Lung (tissue), 12 donors: ENCODE data around the gene PRR7. TPM values are rescaled to one million over a fixed set of nuclear protein-coding genes. Genes with fewer than 3 reads are reported as not detected.
A peak's percentile ranks its signal among the peaks of the same experiment; 100 is the strongest.

Source experiments
- ATAC-seq: fragments of 200-7000 bp; cut with Tn5 transposase; one replicate; pipeline ENCODE4 v1.9.1; 2020; ENCODE audit warnings: moderate number of reproducible peaks; ENCODE audit not compliant: insufficient read depth, low FRiP score
- DNase-seq, 3 donors: peaks; one replicate each; pipeline ENCODE4 v3.0.0-alpha.2; 2013 to 2017
- H3K27ac ChIP-seq, 2 donors: one replicate each; pipeline ENCODE4 v1.5.1; 2013; ENCODE audit warnings: mild to moderate bottlenecking in 2 of 2, moderate library complexity in 2 of 2, control low read depth in 1 of 2, inconsistent platforms in 1 of 2, low read depth in 1 of 2, low read length in 1 of 2
- H3K27me3 ChIP-seq, 3 donors: one replicate each; pipeline ENCODE4 v1.5.1; 2013; ENCODE audit warnings: low read length in 2 of 3; ENCODE audit not compliant: control insufficient read depth in 3 of 3, insufficient read depth in 3 of 3
- H3K36me3 ChIP-seq, 4 donors: one replicate each; pipeline ENCODE4 v1.5.1; 2013; ENCODE audit warnings: low read length in 4 of 4, mild to moderate bottlenecking in 1 of 4, moderate library complexity in 1 of 4; ENCODE audit not compliant: control insufficient read depth in 4 of 4, insufficient read depth in 4 of 4
- H3K4me1 ChIP-seq, 5 donors: one replicate each; pipeline ENCODE4 v1.5.1; 2013; ENCODE audit warnings: low read length in 5 of 5, mild to moderate bottlenecking in 2 of 5, moderate library complexity in 1 of 5; ENCODE audit not compliant: control insufficient read depth in 5 of 5, insufficient read depth in 5 of 5
- H3K4me3 ChIP-seq: one replicate; pipeline ENCODE4 v1.5.1; 2013; ENCODE audit warnings: mild to moderate bottlenecking, control low read depth, moderate library complexity
- H3K9ac ChIP-seq, 2 donors: one replicate each; pipeline ENCODE4 v1.5.1; 2013; ENCODE audit warnings: low read length in 2 of 2, control low read depth in 1 of 2; ENCODE audit not compliant: insufficient read depth in 1 of 2
- H3K9me3 ChIP-seq, 4 donors: one replicate each; pipeline ENCODE4 v1.5.1; 2013; ENCODE audit warnings: low read length in 3 of 4, mild to moderate bottlenecking in 1 of 4, moderate library complexity in 1 of 4; ENCODE audit not compliant: control insufficient read depth in 4 of 4, insufficient read depth in 3 of 4
- WGBS, 2 donors: extraction: QIAGEN DNeasy Blood & Tissue Kit; methylation state at CpG; one replicate each; pipeline ENCODE4 v1.1.7; 2013; 5-methylcytosine and 5-hydroxymethylcytosine counted together
- polyA plus RNA-seq, 2 donors: library from polyadenylated mRNA; stranded (reverse); fragments of 200-250 nt; gene quantifications; one replicate each; pipeline ENCODE4 v1.2.1, GENCODE V29; 2013
- total RNA-seq, 2 donors: library from RNA; depleted of rRNA in 1 of 2; stranded (reverse); fragments of >200 nt in 1 of 2; gene quantifications; one replicate each; pipeline ENCODE4 v1.2.1, GENCODE V29; 2014 to 2021
- TF ChIP-seq, protein P1 (sequence below): IDR thresholded peaks from 2 replicates; pipeline ENCODE4 v1.5.1; 2012; ENCODE audit warnings: mild to moderate bottlenecking; ENCODE audit errors: control extremely low read depth, extremely low read depth
- donor health status: control.
- donor health status: control.
- donor health status: Bipolar disorder and iron deficiency.
- donor health status: healthy.
- donor health status: DM: yes; HTN: yes; CAD: no.

Gene PRR7
- total and polyA plus RNA-seq, 4 donors: 1.9 to 7.2 (median 4.0) TPM

DNA sequence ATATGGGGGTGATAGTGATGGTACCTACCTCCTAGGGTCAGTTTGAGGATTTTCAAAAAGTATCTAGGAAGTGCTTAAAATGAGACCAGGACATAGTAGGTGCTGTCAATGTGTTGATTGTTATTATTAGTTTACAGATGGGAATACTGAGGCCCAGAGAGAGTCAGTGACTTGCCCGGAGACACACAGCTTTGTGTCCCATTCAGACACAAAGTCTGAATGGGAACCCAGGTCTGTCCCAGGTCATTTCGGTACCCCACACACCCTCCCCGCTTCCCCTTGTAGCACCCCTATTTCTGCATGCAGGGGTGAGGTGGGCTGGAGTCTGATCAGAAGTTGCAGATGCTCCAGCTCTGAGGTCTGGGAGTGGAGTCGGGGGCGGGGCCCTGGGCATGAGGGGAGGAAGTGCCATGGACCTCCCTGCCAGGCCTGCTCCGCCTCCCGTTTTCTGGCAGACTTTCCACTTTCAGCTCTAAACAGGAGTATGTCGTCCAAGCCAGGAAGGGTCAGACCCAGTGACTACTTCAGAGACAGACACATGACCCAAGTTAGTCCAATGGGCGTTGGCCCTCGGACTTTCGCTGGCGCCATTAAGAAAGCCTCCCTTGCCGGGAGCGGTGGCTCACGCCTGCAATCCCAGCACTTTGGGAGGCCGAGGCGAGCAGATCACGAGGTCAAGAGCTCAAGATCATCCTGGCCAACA, 30.1 kb downstream of the PRR7 start:
- Histone ChIP-seq H3K4me3 (no peak overlapping the region), H3K27me3 (no peaks in the 10 kb centered on the region), H3K9ac (no peak overlapping the region), H3K36me3 (peaks cover 0 to 4% (median under 1%) of the 10 kb centered on the region in 4 donors), H3K9me3 (no peaks in the 10 kb centered on the region), H3K27ac (no peak overlapping the region), H3K4me1 (peaks cover 3 to 38% (median 15%) of the 10 kb centered on the region in 5 donors)
- DNase-seq: peak; percentile 52 to 64 (median 55)
- no peak for ATAC-seq
- 73 to 80% methylated on average over 18 of the region's 18 CpGs for WGBS, 2 donors
- TF ChIP-seq, protein P1, sequence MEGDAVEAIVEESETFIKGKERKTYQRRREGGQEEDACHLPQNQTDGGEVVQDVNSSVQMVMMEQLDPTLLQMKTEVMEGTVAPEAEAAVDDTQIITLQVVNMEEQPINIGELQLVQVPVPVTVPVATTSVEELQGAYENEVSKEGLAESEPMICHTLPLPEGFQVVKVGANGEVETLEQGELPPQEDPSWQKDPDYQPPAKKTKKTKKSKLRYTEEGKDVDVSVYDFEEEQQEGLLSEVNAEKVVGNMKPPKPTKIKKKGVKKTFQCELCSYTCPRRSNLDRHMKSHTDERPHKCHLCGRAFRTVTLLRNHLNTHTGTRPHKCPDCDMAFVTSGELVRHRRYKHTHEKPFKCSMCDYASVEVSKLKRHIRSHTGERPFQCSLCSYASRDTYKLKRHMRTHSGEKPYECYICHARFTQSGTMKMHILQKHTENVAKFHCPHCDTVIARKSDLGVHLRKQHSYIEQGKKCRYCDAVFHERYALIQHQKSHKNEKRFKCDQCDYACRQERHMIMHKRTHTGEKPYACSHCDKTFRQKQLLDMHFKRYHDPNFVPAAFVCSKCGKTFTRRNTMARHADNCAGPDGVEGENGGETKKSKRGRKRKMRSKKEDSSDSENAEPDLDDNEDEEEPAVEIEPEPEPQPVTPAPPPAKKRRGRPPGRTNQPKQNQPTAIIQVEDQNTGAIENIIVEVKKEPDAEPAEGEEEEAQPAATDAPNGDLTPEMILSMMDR: no peak

DNA sequence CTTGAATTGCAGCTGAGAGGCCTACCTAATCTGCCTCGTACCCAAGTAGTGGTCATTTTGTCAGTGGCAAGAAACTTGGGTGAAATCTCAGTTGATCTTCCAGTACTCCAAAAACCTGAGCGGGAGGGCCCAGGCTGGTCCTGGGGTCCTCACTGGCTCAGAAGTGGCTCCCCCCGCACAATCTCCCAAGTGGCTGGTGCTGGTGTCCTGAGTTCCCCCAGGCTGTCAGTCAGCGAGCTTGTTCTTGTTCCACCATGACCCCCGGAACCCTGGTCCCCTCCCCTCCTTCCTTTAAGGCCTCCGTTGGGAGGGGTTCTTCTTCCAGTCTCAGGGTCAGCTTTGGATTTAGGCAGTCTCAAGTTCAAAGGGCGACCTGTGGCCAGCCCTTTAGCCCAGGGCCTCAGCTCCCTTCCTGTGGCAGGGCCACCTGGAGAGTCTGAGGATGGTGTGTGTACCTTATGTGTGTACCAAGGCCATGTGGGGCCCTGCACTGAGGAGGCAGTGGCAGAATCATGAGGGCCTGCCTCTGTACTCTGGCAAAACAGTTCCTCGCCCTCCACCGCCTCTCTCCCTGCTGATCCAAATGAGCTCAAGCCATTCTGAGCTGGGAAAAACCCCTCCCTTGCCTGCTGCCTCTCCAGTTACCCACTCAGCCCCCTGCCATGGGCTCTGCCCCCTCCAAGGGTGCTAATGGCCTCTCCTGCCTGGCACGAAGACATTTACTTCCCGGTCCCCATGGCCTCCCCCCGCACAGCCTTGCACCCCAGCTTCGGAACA, 31.3 kb downstream of the PRR7 start:
- H3K4me1 ChIP-seq: peaks cover 3 to 31% (median 13%) of the 10 kb centered on the region in 5 donors
- H3K4me3 ChIP-seq: no peak overlapping the region
- WGBS, 2 donors: 92 to 95% methylated on average over 13 of the region's 13 CpGs
- H3K36me3 ChIP-seq: peaks cover 0 to 11% (median 2%) of the 10 kb centered on the region in 4 donors
- ATAC-seq (no peak), DNase-seq (no peak)
- TF ChIP-seq, protein P1: no peak
- no peak overlapping the region for H3K27ac ChIP-seq
- no peak overlapping the region for H3K9ac ChIP-seq
- H3K9me3 ChIP-seq: no peaks in the 10 kb centered on the region
- H3K27me3 ChIP-seq: no peaks in the 10 kb centered on the region

GRCh38 chr5:177478711-177479646, 32.4 kb downstream of the PRR7 start:
- H3K36me3 ChIP-seq: peaks cover 0 to 20% (median 3%) of the 10 kb centered on the region in 4 donors
- H3K27ac ChIP-seq: peak overlapping the region; percentile 55 to 80
- H3K4me1 ChIP-seq: peaks cover 3 to 30% (median 12%) of the 10 kb centered on the region in 5 donors
- peak; percentile 82 to 91 (median 87) for DNase-seq
- no peak overlapping the region for H3K9ac ChIP-seq
- ATAC-seq: peak; percentile 52
- no peaks in the 10 kb centered on the region for H3K27me3 ChIP-seq
- WGBS, 2 donors: 30 to 32% methylated on average over 18 of the region's 18 CpGs
- TF ChIP-seq, protein P1: no peak
- no peaks in the 10 kb centered on the region for H3K9me3 ChIP-seq
- H3K4me3 ChIP-seq: no peak overlapping the region
